Activated CD8-positive, alpha-beta memory T cell treated with anti-CD3 and anti-CD28 coated beads, Interleukin-2, amount 50 U/mL, for 24 hours (primary cell): ENCODE results near the gene CLEC14A.

ENCODE experiments used
- DNase-seq: peaks from one replicate; pipeline ENCODE4 v3.0.0-alpha.2; 2020; ENCODE audit errors: extremely low read depth

CLEC14A gene

DNA sequence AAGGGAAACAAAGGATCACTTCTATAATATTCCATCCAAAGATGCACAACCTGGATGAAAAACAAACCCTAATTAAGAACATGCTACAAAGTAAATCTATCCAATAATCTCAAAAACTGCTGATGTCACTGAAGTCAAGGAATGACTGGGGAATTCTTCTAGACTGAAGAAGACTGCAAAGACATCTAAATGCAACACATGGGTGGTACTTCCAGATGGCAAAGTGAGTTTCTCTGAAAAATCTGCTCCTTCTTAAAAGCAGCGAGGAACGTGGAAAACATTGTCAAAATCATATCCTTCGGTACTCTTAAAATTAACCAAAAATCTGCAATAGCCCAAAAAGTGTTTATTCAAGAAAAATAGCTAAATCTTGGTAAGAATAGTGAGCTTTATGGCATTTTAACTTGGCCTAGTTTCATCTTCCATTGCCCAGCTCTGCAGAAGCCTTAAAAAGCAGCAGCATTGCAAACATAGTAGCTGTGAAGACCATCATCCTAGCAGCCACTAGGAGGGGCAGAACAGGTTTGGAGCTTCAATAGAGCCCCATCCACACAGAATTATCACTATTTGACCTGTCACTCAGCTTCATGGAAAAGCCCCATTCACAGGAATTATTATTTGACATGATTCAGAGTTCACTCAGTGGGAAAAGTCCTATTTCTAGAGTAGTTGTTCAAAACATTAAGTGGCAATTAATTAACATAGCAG lies 7.4 kb downstream of the CLEC14A start:
- no peak for DNase-seq

DNA sequence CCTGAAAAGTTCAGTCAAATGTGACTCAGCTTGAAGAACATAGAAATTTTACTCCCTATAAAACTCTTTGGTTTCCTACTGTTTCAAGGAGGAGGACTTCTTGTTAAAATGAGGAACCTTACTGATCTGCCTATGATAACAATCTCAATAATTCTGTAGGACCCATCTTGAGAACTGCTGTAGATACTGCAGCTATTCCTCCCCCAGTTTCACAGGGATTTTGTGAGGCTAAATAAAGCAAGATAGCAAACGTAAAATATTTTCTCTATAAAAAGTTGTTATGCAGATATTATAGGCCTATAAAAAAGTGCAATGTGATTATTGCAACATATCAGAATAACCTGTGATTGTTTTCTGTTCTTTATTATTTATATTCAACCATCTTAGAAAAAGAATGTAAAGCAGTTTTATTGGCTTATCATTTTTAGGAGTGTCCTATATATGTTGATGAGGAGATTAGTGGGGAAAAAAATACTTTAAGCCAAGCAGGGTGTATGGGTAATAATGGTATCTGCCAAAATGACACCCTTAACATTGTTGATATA lies 12.1 kb downstream of the CLEC14A start:
- DNase-seq: no peak

DNA sequence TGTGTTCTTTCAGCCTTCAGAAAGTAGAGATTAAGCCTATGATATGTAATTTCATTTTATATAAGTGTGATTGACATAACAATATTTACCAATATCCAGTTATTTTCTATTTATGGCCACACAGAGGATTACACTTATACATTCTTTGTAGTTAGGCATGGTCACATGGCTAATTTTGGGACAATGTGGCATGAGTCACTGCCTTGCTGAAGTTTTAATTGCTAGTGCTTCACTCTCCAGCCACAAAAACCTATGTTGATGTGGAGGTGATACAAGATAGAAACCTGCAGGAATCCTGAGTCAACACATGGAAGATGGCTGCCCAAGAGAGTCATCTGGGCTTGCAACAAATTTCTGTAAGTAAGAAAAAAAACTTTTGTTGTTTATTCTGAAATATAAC lies 17.0 kb downstream of the CLEC14A start:
- no peak for DNase-seq

DNA sequence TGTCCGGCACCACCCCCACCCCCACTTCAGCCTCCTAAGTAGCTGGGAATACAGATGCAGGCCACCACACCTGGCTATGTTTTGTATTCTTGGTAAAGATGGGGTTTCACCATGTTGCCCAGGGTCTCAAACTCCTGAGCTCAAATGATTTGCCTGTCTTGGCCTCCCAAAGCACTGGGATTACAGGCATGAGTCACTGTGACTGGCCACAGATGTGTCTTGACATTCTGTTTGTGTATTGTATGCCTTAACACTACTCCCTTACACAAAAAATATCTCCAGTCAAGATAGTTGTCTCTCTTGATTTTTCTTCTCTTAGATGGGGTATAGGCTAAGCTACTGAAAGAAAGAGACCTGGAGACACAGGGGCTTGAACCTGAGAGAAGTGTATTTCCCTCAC lies 17.6 kb downstream of the CLEC14A start:
- DNase-seq: no peak

DNA sequence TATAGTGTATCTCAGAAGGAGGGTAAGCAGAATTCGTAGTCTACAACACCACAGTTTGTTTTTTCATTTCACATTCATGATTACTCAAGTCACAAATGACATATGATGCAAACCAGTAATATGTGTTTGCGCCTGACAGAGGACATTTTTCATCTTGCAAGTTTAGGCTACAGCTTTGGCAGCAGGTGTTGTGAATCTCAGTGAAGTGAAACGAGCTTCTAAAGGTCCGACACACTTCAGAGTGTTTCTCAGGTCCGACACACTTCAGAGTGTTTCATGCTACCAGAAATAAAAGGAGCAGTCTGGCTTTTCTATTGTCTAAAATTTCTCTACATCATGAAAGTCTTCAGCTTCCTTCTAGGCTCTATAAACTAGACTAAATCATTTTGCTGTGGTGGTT lies 22.7 kb downstream of the CLEC14A start:
- DNase-seq: no peak

DNA sequence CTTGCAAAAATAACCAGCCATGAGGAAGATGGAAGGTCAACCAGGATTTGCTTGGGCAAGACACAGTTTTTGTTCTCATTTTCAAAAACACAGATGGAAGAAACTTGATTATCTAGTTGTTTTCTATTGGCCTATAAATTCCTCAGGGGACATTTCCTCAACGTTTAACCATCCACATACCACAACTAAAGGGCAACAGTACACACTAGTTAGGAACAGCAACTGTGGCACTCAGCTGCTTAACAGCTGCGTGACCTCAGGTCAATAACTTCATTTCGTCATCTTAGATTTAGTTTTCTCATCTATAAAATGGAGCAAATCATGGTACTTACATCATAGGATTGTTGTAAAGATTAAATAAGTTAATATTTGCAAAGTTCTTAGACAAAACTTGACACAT lies 29.5 kb downstream of the CLEC14A start:
- DNase-seq: no peak

DNA sequence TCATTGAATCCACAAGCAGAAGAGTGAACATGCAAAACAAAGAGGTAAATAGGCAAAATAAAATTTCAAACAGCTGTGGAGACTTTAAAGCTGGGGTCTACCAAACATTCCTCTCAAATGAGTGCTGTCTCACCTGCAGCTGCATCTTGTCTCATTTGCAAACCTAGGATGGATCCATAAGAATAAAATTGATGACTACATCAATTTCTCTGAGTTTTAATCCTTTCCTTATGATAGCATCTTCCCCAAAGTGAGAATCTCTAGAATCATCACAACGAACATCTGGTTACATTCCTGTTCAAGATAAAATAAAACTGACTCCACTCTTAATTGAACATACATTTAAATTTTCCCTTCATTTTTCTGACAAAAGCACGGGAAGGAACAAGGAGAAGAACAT lies 29.9 kb downstream of the CLEC14A start:
- DNase-seq: no peak

DNA sequence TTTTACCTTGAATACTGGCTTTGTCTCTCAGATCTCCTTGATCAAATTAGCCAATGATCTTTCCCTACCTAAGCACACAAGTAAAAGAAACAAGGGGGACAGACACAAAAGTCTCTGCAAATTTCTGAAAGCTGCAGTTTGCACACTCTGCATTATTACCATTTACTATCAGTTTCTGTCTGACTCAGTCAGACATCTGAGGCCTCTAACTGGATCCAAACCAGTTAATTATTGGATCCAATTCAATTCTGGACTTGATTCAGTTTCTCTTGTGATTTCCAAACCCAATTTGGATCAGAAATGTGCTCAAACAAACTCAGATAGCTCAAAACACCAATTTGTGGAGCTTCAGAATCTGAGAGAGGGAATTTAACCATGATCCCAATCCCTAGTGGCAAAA lies 31.6 kb downstream of the CLEC14A start:
- DNase-seq: no peak

DNA sequence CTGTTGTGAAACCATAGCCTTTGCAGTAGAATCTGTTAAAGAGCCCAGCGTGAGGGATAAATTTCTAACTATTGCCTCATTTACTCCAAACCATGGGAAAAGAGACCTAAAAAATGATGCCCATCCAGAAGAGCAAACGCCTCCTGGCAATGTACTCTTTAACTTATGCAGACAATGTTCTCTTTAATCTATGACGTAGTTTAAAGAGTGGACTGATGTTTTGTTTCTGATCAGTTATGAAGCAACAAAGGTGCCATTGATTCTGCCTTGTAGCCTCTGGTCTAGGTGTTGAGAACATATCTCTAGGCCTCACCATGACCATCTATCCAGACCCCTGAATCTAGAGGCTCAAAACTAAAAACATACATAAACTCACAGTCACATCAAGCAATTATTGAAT lies 34.8 kb downstream of the CLEC14A start:
- no peak for DNase-seq

DNA sequence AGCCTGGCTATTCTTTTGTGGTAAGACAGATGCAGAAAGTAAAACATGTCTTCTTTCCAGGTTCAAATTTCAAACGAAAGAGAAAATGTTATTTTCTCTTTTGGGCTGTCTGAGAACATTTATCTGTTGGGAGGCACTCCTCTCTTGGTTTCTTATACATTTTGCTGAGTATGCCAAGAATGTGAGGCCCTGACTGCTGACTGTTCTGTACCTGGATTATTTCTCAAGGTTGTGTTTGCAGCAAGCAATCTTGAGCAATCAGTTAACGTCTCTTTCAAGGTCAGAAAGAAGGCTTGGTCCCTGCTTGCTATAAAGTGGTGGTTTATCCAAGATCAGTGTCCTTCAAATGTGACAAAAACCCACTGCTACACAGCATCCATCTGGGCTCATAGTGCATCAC lies 38.3 kb downstream of the CLEC14A start:
- no peak for DNase-seq

DNA sequence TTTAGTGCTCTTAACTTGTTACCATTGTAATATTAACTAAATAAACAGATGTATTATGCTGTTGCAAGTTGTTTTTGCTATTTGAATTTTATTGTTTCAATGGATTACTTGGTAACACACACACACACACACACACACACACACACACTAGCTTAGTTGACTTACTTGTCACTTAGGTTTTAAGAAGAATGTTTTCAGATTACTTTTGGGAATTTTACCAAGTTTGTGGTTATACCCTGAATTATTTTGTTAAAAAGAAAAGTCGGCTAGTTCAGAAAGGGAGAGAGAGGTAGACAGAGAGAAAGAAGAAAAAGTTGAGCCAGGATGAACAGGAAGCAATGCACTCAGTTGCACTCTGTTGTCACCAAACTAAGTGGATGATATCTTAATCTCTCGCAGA lies 42.9 kb downstream of the CLEC14A start:
- no peak for DNase-seq

DNA sequence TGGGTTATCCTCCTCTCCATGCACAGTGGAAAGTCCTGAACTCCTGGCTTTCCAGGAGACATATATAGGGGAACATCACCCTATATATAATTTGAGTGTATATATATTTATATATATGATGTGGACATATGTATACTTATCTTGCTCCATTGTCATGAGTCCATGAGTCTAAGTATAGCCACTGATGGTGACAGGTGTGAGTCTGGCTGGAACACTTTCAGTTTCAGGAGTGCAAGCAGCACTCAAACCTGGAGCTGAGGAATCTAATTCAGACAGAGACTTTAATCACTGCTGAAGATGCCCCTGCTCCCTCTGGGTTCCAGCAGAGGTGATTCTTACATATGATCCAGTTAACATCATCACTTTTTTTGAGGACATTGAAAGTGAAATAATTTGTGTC lies 43.8 kb downstream of the CLEC14A start:
- no peak for DNase-seq

DNA sequence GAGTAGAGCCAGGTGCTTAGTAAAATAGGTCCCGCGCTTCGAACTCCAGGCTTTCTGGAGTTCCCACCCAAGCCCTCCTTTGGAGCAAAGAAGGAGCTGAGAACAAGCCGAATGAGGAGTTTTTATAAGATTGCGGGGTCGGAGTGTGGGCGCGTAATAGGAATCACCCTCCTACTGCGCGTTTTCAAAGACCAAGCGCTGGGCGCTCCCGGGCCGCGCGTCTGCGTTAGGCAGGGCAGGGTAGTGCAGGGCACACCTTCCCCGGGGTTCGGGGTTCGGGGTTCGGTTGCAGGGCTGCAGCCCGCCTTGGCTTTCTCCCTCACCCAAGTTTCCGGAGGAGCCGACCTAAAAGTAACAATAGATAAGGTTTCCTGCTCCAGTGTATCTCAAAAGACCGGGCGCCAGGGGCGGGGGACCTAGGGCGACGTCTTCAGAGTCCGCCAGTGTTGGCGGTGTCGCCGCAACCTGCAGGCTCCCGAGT lies 44.6 kb downstream of the CLEC14A start:
- DNase-seq: no peak

DNA sequence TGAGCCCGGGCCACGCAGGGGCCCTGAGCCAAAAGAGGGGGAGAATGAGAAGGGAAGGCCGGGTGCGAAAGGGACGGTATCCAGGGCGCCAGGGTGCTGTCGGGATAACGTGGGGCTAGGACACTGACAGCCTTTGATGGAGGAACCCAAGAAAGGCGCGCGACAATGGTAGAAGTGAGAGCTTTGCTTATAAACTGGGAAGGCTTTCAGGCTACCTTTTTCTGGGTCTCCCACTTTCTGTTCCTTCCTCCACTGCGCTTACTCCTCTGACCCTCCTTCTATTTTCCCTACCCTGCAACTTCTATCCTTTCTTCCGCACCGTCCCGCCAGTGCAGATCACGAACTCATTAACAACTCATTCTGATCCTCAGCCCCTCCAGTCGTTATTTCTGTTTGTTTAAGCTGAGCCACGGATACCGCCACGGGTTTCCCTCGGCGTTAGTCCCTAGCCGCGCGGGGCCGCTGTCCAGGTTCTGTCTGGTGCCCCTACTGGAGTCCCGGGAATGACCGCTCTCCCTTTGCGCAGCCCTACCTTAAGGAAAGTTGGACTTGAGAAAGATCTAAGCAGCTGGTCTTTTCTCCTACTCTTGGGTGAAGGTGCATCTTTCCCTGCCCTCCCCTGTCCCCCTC lies 45.2 kb downstream of the CLEC14A start:
- no peak for DNase-seq

DNA sequence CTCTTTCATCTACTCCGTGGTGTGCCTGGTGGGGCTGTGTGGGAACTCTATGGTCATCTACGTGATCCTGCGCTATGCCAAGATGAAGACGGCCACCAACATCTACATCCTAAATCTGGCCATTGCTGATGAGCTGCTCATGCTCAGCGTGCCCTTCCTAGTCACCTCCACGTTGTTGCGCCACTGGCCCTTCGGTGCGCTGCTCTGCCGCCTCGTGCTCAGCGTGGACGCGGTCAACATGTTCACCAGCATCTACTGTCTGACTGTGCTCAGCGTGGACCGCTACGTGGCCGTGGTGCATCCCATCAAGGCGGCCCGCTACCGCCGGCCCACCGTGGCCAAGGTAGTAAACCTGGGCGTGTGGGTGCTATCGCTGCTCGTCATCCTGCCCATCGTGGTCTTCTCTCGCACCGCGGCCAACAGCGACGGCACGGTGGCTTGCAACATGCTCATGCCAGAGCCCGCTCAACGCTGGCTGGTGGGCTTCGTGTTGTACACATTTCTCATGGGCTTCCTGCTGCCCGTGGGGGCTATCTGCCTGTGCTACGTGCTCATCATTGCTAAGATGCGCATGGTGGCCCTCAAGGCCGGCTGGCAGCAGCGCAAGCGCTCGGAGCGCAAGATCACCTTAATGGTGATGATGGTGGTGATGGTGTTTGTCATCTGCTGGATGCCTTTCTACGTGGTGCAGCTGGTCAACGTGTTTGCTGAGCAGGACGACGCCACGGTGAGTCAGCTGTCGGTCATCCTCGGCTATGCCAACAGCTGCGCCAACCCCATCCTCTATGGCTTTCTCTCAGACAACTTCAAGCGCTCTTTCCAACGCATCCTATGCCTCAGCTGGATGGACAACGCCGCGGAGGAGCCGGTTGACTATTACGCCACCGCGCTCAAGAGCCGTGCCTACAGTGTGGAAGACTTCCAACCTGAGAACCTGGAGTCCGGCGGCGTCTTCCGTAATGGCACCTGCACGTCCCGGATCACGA lies 46.0 kb downstream of the CLEC14A start:
- no peak for DNase-seq

DNA sequence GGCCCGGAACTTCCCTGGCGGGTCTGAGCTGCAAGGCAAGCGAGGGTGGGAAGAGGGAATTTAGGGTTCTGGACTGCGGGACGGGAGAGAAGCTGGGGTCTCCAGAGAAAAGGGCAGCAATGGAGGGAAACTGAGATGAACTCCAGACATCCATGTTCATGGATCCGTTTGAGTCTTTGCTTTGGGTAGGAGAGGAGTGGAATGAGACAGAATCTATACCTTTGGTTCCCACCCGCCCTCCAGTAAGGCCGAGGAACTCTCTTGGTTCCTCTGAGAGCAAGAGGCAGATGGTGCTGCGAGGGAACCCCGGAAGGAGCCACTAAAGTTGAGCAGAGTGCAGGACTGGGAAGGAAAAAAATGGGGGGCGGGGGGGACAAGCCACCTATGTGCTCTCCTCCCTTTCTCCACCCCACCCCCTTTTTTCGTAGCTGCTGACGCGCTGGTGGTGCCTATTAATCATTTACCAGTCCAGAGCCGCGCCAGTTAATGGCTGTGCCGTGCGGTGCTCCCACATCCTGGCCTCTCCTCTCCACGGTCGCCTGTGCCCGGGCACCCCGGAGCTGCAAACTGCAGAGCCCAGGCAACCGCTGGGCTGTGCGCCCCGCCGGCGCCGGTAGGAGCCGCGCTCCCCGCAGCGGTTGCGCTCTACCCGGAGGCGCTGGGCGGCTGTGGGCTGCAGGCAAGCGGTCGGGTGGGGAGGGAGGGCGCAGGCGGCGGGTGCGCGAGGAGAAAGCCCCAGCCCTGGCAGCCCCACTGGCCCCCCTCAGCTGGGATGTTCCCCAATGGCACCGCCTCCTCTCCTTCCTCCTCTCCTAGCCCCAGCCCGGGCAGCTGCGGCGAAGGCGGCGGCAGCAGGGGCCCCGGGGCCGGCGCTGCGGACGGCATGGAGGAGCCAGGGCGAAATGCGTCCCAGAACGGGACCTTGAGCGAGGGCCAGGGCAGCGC lies 47.0 kb downstream of the CLEC14A start:
- DNase-seq: no peak

DNA sequence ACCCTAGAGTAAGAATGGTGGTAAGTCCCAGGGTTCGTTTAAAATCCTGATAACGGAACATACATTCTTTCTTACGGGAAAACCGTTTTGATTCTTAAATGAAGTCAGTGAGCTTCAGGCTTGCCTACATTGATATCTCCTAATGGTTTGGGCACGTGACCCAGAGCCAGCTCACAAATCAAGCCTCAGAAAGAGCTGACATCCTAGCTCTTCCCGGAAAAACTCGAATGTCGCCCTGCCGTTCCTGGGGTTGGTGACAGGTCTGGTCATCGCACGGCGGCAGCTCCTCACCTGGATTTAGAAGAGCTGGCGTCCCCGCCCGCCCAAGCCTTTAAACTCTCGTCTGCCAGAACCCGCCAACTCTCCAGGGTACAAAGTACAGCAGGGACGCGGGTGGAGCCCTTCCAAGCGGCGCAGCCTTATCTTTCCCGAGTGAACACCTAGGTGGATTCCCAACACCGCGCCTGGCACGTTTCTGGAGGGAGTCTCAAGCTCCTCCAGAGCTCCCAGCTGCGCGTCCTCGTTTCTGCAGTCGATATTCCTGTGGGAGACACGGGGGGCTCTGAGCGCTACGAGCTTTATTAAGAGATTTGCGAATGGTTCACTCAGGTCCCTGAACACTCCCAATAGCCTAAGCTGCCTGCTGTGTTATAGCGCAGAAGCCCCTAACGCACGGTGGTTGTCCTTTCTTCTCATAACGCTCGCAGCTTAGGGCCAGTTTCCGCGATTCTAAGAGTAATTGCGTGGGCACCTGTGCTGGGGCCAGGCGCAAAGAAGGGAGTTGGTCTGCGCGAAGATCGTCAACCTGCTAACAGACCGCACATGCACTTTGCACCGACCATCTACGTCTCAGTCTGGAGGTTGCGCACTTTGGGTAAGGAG lies 47.9 kb downstream of the CLEC14A start, which contains the start of gene SSTR1:
SSTR1 (plus strand) TSS at position 169 of the 882 bp plus-strand sequence. CDS start 1,486 bp downstream, outside the sequence.
- no peak for DNase-seq

DNA sequence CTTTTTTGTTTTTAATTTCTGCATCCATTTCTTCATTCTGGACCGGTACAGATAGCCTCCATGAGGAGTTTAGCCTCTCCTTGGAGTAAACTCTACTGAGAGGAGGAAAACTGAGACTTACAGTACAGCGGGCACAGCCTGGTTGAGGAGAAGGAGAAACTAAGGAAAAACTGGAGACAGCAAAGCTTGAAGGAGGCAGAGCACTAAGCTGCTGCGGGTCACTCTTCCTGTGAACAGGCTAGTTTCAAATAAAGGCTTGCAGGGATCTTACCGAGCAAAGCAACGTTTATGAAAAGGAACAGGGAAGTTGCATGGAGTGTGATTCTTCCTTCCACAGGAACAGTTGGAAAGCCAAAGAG lies 48.5 kb downstream of the CLEC14A start:
- DNase-seq: no peak

DNA sequence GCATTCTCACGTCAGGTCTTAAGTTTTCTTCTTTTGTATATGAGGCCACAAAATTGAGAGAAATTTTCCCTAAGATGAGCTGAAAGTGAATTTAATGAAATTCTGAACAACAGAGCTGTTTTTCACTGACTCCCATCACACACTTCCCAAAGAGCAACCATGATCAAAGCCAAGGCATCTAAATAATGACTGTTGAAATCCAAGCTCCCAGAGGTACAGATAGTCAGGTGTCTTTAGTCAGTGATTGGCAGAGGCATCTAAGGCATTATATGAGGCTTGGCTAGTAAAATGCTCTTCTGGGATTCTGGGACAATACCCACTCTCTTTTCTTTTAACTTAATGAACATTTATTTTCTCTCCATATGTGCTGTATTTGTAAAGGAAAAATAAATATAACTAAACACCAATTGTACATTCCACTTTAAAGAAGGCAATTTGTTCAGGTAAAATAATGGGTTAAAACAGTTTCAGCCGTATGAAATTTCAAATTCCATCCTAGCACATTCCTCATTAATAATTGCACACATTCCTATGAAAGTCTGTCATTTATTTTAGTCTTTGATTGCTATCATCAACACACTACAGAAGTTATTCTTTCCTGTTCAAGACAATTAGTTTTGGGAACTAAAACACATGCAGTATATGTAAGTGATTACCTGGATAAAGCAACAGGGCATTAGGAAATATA lies 49.1 kb downstream of the CLEC14A start:
- DNase-seq: no peak
